IMR-90 (cell line): ENCODE measurements around the gene SH3GL2. TPM values are rescaled to one million over a fixed set of nuclear protein-coding genes. Genes with fewer than 3 reads are reported as not detected.

ENCODE experiments used
- ATAC-seq: fragments of 200-7000 bp; cut with Tn5 transposase; 2 replicates; pipeline ENCODE4 v1.9.1; 2020; ENCODE audit warnings: low read depth, mild to moderate bottlenecking, moderate library complexity
- BruUV-seq: library from RNA; stranded (reverse); fragments of 400-500 nt; replicated peaks from 2 replicates; lab custom pipeline; 2021; lab: Mats Ljungman, UMichigan
- CTCF ChIA-PET: fragments of 300-600 bp; formaldehyde crosslinking; extraction: SDS; loops from one replicate; lab custom pipeline; 2021; ENCODE audit warnings: antibody characterized with exemption; lab: Yijun Ruan, JAX
- POLR2A ChIA-PET: fragments of 300-600 bp; sonication (Branson Sonifier 250); formaldehyde crosslinking; loops from one replicate; lab custom pipeline; 2022; ENCODE audit warnings: antibody characterized with exemption; ENCODE audit not compliant: unreplicated experiment; lab: Charles Lee
- DNase-seq: peaks from one replicate; pipeline ENCODE4 v3.0.0; 2013
- H2AFZ ChIP-seq: replicated peaks from 2 replicates; pipeline ENCODE3; 2013; ENCODE audit warnings: low read length, mild to moderate bottlenecking; ENCODE audit not compliant: poor library complexity
- H2AK5ac ChIP-seq: 2 replicates; pipeline ENCODE4 v1.6.1; 2013; ENCODE audit warnings: low read depth, low read length, inconsistent platforms
- H2AK9ac ChIP-seq: replicated peaks from 2 replicates; pipeline ENCODE3; 2013; ENCODE audit warnings: mild to moderate bottlenecking, low read depth, low read length, moderate library complexity; ENCODE audit not compliant: poor library complexity
- H2BK120ac ChIP-seq: 2 replicates; pipeline ENCODE4 v1.6.1; 2013; ENCODE audit warnings: low read depth, low read length, inconsistent platforms
- H2BK15ac ChIP-seq: 3 replicates; pipeline ENCODE4 v1.6.1; 2013; ENCODE audit warnings: low read depth, low read length, inconsistent platforms
- H2BK20ac ChIP-seq: 2 replicates; pipeline ENCODE4 v1.6.1; 2013; ENCODE audit warnings: low read depth, mild to moderate bottlenecking, inconsistent platforms, low read length, moderate library complexity
- H2BK5ac ChIP-seq: 2 replicates; pipeline ENCODE4 v1.6.1; 2013; ENCODE audit warnings: mild to moderate bottlenecking, low read depth, low read length, inconsistent platforms; ENCODE audit not compliant: poor library complexity, severe bottlenecking
- H3K14ac ChIP-seq: replicated peaks from 2 replicates; pipeline ENCODE4 v1.6.1; 2013; ENCODE audit warnings: low read depth, low read length, inconsistent platforms
- H3K18ac ChIP-seq: 2 replicates; pipeline ENCODE4 v1.6.1; 2013; ENCODE audit warnings: low read depth, low read length, control low read depth
- H3K23ac ChIP-seq: 2 replicates; pipeline ENCODE4 v1.6.1; 2013; ENCODE audit warnings: low read depth, low read length, inconsistent platforms
- H3K27ac ChIP-seq: 2 replicates; pipeline ENCODE4 v1.5.1; 2013; ENCODE audit warnings: mild to moderate bottlenecking, control low read depth, low read length; ENCODE audit not compliant: insufficient read depth
- H3K27me3 ChIP-seq: 2 replicates; pipeline ENCODE4 v1.6.1; 2013; ENCODE audit warnings: low read length; ENCODE audit not compliant: control insufficient read depth, insufficient read depth
- H3K36me3 ChIP-seq: 2 replicates; pipeline ENCODE4 v1.6.1; 2013; ENCODE audit warnings: low read length, mixed read lengths; ENCODE audit not compliant: control insufficient read depth, insufficient read depth
- H3K4ac ChIP-seq: 2 replicates; pipeline ENCODE4 v1.6.1; 2013; ENCODE audit warnings: low read depth, low read length, inconsistent platforms
- H3K4me1 ChIP-seq: 2 replicates; pipeline ENCODE4 v1.6.1; 2013; ENCODE audit warnings: low read length, mixed read lengths; ENCODE audit not compliant: control insufficient read depth, insufficient read depth
- H3K4me2 ChIP-seq: 2 replicates; pipeline ENCODE4 v1.6.1; 2013; ENCODE audit warnings: low read depth, mild to moderate bottlenecking, control low read depth, low read length, moderate library complexity
- H3K4me3 ChIP-seq: 2 replicates; pipeline ENCODE4 v1.5.1; 2013; ENCODE audit warnings: low read depth, mild to moderate bottlenecking, control low read depth, low read length, moderate library complexity; ENCODE audit not compliant: insufficient read depth
- H3K56ac ChIP-seq: 2 replicates; pipeline ENCODE4 v1.6.1; 2013; ENCODE audit warnings: low read length, inconsistent platforms; ENCODE audit not compliant: insufficient read depth; ENCODE audit errors: extremely low read depth
- H3K79me1 ChIP-seq, 2 experiments: 2 replicates each; pipeline ENCODE4 v1.6.1; 2013; ENCODE audit warnings: low read length in 2 of 2, inconsistent platforms in 1 of 2, low read depth in 1 of 2
- H3K9ac ChIP-seq: 2 replicates; pipeline ENCODE4 v1.6.1; 2013; ENCODE audit warnings: low read depth, low read length, control low read depth
- H3K9me1 ChIP-seq: 2 replicates; pipeline ENCODE4 v1.6.1; 2013; ENCODE audit warnings: low read length, inconsistent platforms; ENCODE audit not compliant: insufficient read depth
- H3K9me3 ChIP-seq: 2 replicates; pipeline ENCODE4 v1.6.1; 2013; ENCODE audit warnings: low read length; ENCODE audit not compliant: control insufficient read depth, insufficient read depth
- H4K20me1 ChIP-seq: 2 replicates; pipeline ENCODE4 v1.6.1; 2013; ENCODE audit warnings: low read length, inconsistent platforms; ENCODE audit not compliant: insufficient read depth
- H4K5ac ChIP-seq: 2 replicates; pipeline ENCODE4 v1.6.1; 2013; ENCODE audit warnings: mild to moderate bottlenecking, low read depth, low read length, control low read depth
- H4K8ac ChIP-seq, 2 experiments: 2 replicates each; pipeline ENCODE4 v1.6.1; 2013; ENCODE audit warnings: low read depth in 2 of 2, low read length in 2 of 2, control low read depth in 1 of 2, inconsistent platforms in 1 of 2
- H4K91ac ChIP-seq: 2 replicates; pipeline ENCODE4 v1.6.1; 2013; ENCODE audit warnings: low read depth, low read length, inconsistent platforms; ENCODE audit not compliant: insufficient read depth
- BHLHE40 ChIP-seq: fragments of 150-350 bp; IDR thresholded peaks from 2 replicates; pipeline ENCODE4 v1.6.1; 2016; ENCODE audit warnings: mild to moderate bottlenecking, low read depth, low read length
- CEBPB ChIP-seq: IDR thresholded peaks from 2 replicates; pipeline ENCODE4 v1.6.1; 2012; ENCODE audit warnings: low read depth, low read length, improper control_type of control experiment
- CHD1 ChIP-seq: IDR thresholded peaks from 2 replicates; pipeline ENCODE4 v1.6.1; 2012; ENCODE audit warnings: low read depth, low read length, improper control_type of control experiment
- CTCF ChIP-seq: conservative IDR thresholded peaks from 2 replicates; pipeline ENCODE4 v1.5.1; 2012; ENCODE audit warnings: mild to moderate bottlenecking, low read depth, low read length, improper control_type of control experiment
- ELK1 ChIP-seq: fragments of 150-350 bp; IDR thresholded peaks from 2 replicates; pipeline ENCODE4 v1.6.1; 2016; ENCODE audit warnings: low read depth, mild to moderate bottlenecking, low read length, moderate library complexity, borderline replicate concordance
- FOS ChIP-seq: fragments of 150-350 bp; IDR thresholded peaks from 2 replicates; pipeline ENCODE4 v1.6.1; 2016; ENCODE audit warnings: low read depth, low read length
- MAFK ChIP-seq: IDR thresholded peaks from 2 replicates; pipeline ENCODE4 v1.6.1; 2012; ENCODE audit warnings: low read depth, low read length, improper control_type of control experiment
- MAZ ChIP-seq: IDR thresholded peaks from 2 replicates; pipeline ENCODE4 v1.6.1; 2012; ENCODE audit warnings: low read depth, mild to moderate bottlenecking, low read length, improper control_type of control experiment, moderate library complexity, borderline replicate concordance
- MXI1 ChIP-seq: IDR thresholded peaks from 2 replicates; pipeline ENCODE4 v1.6.1; 2012; ENCODE audit warnings: low read depth, mild to moderate bottlenecking, low read length, moderate library complexity, borderline replicate concordance
- NFE2L2 ChIP-seq: fragments of 150-350 bp; IDR thresholded peaks from 2 replicates; pipeline ENCODE4 v1.6.1; 2016; ENCODE audit warnings: low read depth, mild to moderate bottlenecking, low read length
- POLR2A ChIP-seq: IDR thresholded peaks from 2 replicates; pipeline ENCODE4 v1.6.1; 2012; ENCODE audit warnings: mild to moderate bottlenecking, low read depth, low read length
- RAD21 ChIP-seq: IDR thresholded peaks from 2 replicates; pipeline ENCODE4 v1.6.1; 2012; ENCODE audit warnings: low read length, improper control_type of control experiment
- RCOR1 ChIP-seq: IDR thresholded peaks from 2 replicates; pipeline ENCODE4 v1.6.1; 2012; ENCODE audit warnings: mild to moderate bottlenecking, low read length, improper control_type of control experiment; ENCODE audit not compliant: insufficient replicate concordance
- RFX5 ChIP-seq: IDR thresholded peaks from 2 replicates; pipeline ENCODE4 v1.8.0; 2012; ENCODE audit warnings: low read depth, mild to moderate bottlenecking, low read length, moderate library complexity
- SMC3 ChIP-seq: fragments of 150-350 bp; IDR thresholded peaks from 2 replicates; pipeline ENCODE4 v1.6.1; 2016; ENCODE audit warnings: low read depth, mild to moderate bottlenecking, antibody characterized with exemption, low read length, moderate library complexity
- USF2 ChIP-seq: fragments of 150-350 bp; IDR thresholded peaks from 2 replicates; pipeline ENCODE4 v1.6.1; 2017; ENCODE audit warnings: mild to moderate bottlenecking, antibody characterized with exemption, low read length, low read depth
- dilution Hi-C: fragments of 300-500 bp; cut with HindIII; formaldehyde crosslinking; loops from one replicate; pipeline ENCODE4 v1.14.3; 2018; ENCODE audit warnings: low sequenced_read_pairs; ENCODE audit not compliant: unreplicated experiment
- in situ Hi-C: fragments of 300-500 bp; cut with MboI; formaldehyde crosslinking; loops from 3 replicates; pipeline ENCODE4 v1.14.3; 2019; ENCODE audit warnings: low sequenced_read_pairs, inconsistent platforms, mixed read lengths
- intact Hi-C: fragments of 100-400 bp; cut with micrococcal nuclease; formaldehyde crosslinking; loops from 2 replicates; pipeline ENCODE4 v1.10.0; 2022
- polyA plus RNA-seq, 3 experiments: library from polyadenylated mRNA; depleted of rRNA; stranded (reverse); fragments of >200 nt; gene quantifications; 2 replicates each; pipeline ENCODE4 v1.2.3, GENCODE V29; 2012; ENCODE audit warnings: low replicate concordance in 1 of 3
- total RNA-seq: library from RNA; depleted of rRNA; stranded (reverse); fragments of >200 nt; gene quantifications from 2 replicates; pipeline ENCODE4 v1.2.3, GENCODE V29; 2012

SH3GL2 gene
- total and polyA plus RNA-seq, 2 of the 4 experiments (the other 2 are of a cell fraction) = under 0.01 to 0.05 TPM

GRCh38 chr9:17829064-17829463 is 250.2 kb downstream of the SH3GL2 start:
- Histone ChIP-seq H3K4me3 (no peak overlapping the region), H4K5ac (no peak overlapping the region), H2BK120ac (no peak overlapping the region), H3K4ac (no peak overlapping the region), H4K20me1 (no peaks in the 10 kb centered on the region), H2BK20ac (no peak overlapping the region), H3K14ac (no peak overlapping the region), H2AK9ac (no peak overlapping the region), H4K8ac (no peak overlapping the region), H3K23ac (no peak overlapping the region), H3K79me1 (no peaks in the 10 kb centered on the region), H3K4me2 (no peak overlapping the region), H2BK5ac (no peak overlapping the region), H3K27me3 (no peaks in the 10 kb centered on the region), H2BK15ac (no peak overlapping the region), H3K9me1 (no peaks in the 10 kb centered on the region), H3K36me3 (no peaks in the 10 kb centered on the region), H3K56ac (no peak overlapping the region), H3K27ac (no peak overlapping the region), H3K9me3 (no peaks in the 10 kb centered on the region), H4K91ac (no peak overlapping the region), H3K9ac (no peak overlapping the region), H2AFZ (no peak overlapping the region), H3K18ac (no peak overlapping the region), H3K4me1 (no peaks in the 10 kb centered on the region), H2AK5ac (no peak overlapping the region)
- TF ChIP-seq MAZ (no peak), SMC3 (no peak), CHD1 (no peak), RFX5 (no peak), CEBPB (no peak), CTCF (no peak), FOS (no peak), RAD21 (no peak), MXI1 (no peak), NFE2L2 (no peak), POLR2A (no peak), BHLHE40 (no peak), ELK1 (no peak), USF2 (no peak), MAFK (no peak), RCOR1 (no peak)
- no TSS peak for BruUV-seq
- no peak for DNase-seq
- ChIA-PET CTCF (no interaction called here), POLR2A (no interaction called here)
- intact Hi-C loops = no loop called here
- in situ Hi-C loops = no loop called here
- dilution Hi-C loops = no loop called here
- no peak for ATAC-seq
